ENCODE measurements around the gene PDE3A.

The PDE3A gene

DNA sequence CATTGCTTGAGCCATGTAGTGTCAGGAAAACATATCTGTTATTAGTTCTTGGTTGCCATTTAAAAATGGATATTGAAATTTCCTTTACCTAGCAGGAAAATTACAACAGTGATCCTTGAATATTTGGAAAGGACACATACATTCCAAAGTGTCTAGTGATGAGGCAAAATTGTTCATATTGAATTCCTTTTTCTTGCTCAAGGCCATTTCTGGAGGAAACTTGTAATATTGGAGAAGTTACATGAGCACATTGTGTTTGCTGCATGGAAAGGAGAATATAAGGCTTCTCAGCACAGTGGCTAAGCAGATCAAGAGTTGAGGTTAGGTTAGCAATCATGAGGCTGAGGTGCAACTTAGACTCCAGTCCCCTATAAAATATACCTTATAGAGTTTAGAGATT is 121.9 kb downstream of the PDE3A start:
- in situ Hi-C loops (cut with MboI; ENCODE audit: low sequenced_read_pairs), result no loop called here

DNA sequence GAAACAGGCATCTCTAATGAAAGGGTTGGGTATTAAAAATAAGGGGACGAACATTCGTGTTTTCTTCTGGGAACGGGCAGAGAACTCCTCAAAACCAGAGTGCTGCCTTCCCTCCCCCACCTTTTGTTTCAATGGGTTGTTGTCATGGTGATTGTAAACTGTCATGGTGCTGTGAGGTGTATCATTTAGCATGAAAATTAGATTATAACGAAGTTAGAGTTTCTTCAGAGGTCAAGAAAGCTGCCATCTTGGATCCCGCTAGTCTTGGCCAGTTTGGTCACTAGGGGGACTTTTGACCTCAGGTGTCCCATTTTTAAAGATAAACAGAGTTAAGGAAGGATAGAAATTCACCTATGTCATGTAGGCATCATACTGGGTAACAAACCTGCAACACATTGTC is 123.0 kb downstream of the PDE3A start:
- in situ Hi-C loops (cut with MboI; ENCODE audit: low sequenced_read_pairs), result no loop called here

DNA sequence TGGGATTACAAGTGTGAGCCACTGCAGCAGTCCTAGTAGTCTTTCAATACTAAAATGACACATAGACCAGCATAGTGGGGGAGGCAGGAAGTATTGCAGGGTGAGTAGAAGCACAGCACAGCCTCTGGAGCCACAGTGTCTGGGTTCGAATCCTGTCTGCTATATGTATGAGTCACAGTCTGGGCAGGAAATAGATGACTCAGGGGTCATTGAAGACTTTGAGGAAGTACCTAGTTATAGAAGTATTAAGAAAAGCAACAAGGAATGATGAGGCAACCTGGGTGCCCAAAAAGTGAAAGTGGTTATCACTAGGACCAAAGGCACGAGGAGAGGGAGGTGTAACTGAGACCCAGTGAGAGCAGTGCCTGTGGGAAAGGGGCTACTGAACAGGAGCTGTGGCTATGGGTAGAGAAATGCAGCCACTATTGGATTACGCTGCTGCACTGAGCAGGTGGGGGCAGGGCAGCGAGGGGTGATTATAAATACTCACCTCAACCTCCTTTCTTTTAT is 124.0 kb downstream of the PDE3A start:
- in situ Hi-C loops (cut with MboI; ENCODE audit: low sequenced_read_pairs), result no loop called here

DNA sequence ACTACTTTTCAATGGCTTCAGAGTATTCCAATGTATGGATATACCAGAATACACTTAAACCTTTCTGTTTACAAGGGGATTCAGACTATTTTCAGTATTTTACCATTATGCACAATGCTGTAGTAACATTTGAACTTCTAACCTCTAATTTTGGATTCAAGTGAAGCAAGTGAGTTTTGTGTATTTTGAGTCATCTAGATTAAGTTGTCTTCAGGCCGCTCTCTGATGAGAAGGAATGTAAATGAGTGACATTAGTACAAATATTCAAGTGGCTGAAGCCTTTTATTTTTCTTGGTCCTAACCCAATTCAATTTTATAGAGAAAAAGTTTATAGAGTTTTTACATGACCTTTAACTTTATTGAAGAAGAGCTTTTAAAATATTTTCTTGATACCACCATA is 125.6 kb downstream of the PDE3A start:
- in situ Hi-C loops (cut with MboI; ENCODE audit: low sequenced_read_pairs), result no loop called here

DNA sequence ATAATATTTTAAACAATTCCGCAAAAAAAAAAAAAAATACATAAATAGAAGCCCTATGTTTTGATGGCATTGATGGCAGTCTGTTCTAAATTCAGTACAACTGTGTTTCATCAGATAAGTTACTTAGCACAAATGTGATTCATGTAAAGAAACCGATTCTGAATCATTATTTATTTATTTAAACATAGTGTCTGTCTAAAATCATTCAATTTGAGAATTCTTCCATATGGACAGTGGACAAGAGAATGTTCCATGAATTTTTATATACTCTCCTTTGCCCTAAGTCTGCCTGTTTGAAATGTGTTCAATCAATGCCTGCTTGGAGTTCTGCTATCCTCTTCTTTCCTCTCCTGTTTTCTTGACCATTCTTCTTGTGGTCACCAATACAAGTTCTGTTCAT is 126.5 kb downstream of the PDE3A start:
- in situ Hi-C loops (cut with MboI; ENCODE audit: low sequenced_read_pairs), result no loop called here

DNA sequence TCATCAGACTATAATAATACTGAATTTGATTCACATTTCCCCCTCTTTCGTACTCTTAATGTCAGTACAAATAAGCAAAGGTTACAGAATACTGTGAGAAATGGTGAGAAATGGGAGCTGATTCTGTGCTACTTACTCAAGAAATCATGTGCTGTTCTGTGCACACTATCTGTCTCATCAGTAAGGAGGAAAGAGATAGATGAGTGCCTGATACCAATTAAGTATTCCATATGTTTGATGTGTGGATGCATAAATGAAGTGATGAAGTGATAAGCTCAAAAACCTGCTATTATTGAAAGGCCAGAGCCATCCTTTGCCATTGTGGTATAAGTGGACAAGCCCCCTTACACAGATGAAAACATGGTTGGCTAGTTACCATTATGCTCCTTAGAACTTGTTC is 127.7 kb downstream of the PDE3A start:
- in situ Hi-C loops (cut with MboI; ENCODE audit: low sequenced_read_pairs), result no loop called here

DNA sequence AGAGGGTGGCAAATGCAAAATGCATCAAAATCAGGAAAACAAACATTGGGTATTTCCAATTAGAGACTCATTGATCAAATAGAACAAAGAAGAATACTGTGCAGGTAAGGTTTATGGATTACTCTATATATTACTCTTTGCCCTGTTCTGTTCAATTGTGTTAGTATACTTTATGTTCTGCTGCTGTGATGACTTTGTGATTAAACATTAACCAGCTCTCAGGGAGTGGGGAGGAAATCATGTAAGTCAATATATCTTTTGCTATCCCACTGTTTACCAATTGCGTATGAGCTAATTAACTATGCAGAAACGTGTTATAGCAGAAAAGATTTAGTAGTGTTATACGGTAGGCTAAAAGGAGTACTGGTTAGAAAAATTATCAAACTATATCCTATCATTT is 129.4 kb downstream of the PDE3A start:
- in situ Hi-C loops (cut with MboI; ENCODE audit: low sequenced_read_pairs), result no loop called here

DNA sequence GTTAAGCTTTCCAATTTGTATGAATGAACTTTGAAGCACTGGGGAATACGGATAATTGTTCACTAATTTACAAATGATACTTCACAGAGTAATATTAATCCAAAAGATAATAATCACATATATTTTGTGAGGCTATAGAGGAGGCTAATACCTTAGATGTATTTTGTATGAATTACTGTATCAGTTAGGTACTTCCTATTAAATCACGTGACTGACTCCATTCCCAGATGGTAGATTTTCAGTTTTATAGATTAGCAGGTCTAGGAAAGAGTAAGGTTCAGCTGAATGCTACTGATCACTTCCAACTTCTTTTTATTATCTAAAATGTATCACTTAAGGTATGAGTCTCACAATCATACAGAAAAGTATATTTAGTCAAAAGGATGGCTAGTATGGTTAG is 133.6 kb downstream of the PDE3A start:
- in situ Hi-C loops (cut with MboI; ENCODE audit: low sequenced_read_pairs), result no loop called here

DNA sequence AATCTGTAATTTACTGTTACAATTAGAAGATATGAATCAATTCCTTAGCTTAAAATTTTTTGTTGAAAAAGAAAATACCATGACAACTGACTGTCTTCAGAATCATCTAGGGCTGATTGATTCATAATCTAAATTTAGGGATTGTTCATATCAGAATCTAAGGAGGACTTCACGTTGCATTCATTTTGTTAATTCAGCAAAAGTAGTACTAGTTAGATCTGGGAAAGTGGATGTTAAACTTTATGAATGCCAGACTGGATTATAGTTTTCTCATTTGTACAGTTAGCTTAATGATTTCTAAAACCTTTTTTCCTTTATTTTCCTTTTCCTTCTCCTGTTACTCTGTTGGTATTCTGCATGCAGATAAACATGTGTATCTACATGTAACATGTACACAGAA is 135.5 kb downstream of the PDE3A start:
- in situ Hi-C loops (cut with MboI; ENCODE audit: low sequenced_read_pairs), result no loop called here

DNA sequence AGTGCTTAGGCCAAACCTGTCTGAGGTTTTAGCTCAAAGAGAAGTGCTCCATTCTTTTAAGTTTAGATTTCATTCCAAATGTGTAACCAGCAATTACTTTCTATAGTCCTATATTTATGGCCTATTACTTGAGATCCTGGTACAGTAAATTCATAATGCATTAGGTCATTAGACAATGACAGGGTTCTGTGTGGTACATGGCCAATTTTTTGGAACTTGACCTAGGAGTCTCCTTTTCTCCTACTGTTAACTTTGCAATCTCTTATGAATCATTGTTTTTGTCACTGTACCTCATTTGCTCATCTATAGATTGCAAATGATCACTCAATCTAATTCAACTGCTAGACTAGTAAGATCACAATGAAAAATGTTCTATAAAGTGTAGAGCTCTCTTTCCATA is 136.7 kb downstream of the PDE3A start:
- in situ Hi-C loops (cut with MboI; ENCODE audit: low sequenced_read_pairs), result no loop called here

DNA sequence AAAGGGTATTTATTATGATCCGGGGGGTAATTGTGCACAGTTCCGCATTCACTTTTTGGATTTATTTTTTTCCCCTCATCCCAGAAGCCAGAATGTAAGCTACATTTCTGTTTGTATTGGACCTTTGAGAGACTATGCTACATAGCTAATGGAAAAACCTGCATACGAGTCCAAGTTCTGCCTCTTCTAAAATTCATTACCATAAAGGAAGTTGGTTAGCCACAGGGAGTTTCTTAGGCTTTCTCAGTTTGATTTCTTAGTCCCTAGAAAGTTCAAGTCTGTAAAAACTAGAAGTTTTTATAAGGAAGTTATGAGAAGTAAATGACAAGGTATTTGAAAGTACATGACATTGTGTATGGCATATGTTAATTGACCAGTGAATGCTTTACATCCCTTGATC is 138.7 kb downstream of the PDE3A start:
- in situ Hi-C loops (cut with MboI; ENCODE audit: low sequenced_read_pairs), result no loop called here

DNA sequence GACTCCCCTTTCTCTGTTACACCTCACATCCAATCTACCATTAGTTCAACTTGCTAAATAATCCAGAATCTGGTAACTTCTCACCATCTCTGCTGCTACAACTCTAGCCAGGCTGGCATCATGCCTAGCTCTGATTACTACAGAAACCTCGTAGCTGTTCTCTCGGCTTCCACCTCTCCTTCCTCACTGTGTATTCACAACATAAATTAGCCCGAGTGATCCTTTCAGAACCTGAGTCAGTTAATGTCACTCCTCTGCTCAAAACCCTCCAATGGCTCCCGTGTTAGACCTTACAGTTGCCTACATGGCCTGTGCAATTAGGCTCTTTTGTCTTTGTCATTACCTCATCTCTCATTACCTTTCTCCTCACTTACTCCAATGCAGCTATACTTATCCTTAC is 139.4 kb downstream of the PDE3A start:
- in situ Hi-C loops (cut with MboI; ENCODE audit: low sequenced_read_pairs), result no loop called here

DNA sequence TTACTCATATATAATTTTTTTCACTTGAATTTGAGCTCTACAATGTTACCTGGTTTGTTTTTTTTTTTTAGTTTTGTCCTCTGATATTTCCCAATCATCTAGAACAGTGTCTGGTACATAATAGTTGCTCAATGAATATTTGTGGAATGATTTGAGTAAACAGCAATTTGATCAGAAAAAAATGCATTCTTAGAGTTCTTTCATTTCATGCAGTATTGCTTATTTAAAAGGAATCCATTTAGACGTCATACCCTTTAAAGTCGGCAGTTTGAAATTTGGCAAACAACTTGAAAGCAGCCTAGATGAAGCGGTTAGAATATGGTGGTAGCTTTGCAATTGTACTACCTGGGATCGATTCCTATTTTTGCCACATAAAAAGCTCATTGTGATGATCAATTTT is 140.0 kb downstream of the PDE3A start:
- in situ Hi-C loops (cut with MboI; ENCODE audit: low sequenced_read_pairs), result no loop called here

DNA sequence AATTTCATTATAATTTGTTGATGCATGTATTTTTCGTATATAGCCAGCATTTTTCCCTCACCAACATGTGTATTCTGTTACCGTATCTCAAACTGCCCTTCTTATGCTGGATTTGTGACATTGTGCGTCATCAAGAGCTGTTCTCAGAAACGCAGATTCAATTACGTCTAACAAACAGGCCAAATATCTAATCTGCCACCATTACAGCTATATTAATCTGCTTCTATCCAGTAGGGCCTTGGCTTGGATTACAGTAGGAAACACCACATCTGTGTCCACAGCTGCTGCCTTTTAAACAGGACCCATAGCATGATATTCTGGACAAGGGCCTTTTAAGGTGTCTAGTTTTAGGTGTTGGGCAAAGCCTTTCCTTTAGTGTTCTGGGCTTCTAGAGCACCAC is 140.6 kb downstream of the PDE3A start:
- in situ Hi-C loops (cut with MboI; ENCODE audit: low sequenced_read_pairs), result no loop called here

DNA sequence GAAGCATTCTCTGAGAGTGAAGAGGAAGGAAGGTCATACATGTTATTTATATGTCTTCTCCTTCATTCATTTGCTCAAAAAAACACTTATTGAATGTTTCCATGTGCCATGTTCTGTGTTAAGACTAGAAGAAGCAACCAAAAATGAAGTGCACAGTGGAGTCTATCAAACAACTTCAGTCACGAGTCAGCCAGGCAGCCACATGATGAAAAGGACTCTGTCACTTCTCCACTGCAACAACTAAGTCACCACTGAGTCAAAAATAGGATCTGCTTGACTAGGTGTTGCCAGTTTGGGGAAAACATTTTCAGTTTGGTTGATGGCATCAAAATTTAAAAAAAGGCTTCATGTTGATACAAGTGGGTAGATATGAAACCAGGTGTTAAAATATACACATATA is 142.5 kb downstream of the PDE3A start:
- in situ Hi-C loops (cut with MboI; ENCODE audit: low sequenced_read_pairs), result no loop called here

DNA sequence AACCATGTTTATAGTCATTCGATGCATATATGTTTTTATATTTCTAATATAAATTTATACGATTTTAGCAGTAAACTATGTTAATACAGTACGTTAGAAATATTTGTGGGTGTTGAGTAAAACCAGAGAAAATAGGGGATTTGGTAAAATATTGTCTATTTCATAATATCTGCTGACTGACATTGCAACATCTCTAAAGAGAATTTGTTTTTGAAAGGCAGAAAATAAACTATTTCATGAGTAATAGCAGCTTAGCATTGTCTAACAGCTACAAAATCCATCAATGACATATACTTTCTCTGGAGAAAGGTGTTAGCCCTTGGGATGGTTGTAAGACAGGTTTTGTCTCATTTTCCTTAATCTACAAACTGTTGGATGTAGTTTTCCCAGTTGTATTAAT is 144.9 kb downstream of the PDE3A start:
- in situ Hi-C loops (cut with MboI; ENCODE audit: low sequenced_read_pairs), result no loop called here

DNA sequence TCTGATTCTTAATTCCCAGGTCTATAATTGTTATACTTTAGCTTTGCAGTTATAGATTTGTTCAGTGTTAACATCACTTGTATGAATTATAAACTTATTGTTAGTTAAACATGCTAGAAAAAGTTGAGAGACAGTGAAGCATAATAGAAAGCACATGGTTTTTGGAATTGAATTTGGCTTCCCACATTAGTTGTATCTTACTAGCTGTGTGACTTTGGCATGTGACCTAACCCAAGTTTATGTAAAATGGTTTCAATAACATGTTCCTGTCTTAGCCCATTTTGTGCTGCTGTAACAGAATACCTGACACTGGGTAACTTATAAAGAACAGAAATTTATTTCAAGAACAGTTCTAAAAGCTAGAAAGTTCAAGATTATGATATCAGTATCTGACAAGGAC is 146.3 kb downstream of the PDE3A start:
- in situ Hi-C loops (cut with MboI; ENCODE audit: low sequenced_read_pairs), result no loop called here

DNA sequence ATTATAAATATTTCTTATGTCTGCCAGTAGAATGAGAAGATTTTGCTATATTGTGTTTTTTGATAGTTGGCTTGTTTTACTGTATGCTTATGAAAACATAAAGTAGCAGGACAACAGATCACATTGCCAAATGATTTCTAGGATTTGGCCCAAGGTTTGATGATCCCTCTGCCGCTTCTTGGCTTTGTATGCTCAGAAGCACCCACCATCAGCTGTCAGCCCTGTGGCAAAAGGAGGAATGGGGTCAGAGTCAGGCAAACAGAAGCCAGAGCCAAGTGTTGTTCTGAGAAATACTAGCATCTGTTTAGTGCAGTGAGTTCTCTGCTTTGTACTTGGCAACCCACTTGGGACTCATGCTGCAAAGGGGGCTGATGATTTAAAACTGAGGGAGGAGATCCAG is 152.2 kb downstream of the PDE3A start:
- in situ Hi-C loops (cut with MboI; ENCODE audit: low sequenced_read_pairs), result no loop called here

DNA sequence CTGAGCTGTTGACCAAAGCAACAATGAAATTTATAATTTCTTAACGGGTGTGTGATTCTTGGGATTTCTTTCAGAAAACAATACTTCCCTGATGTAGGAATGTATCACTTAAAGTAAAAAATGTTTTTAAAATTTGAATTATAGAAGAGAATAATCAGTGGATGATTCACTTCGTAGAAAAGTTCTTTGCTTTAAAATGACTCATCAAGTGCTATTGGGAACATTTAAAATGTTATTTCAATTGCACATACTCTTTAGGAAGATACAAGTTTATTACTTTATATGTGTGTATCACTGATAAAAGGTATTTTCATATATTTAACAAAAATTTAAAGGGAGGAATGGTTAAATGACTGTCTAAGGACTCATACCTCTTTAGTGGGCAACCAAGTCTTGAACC is 155.3 kb downstream of the PDE3A start:
- in situ Hi-C loops (cut with MboI; ENCODE audit: low sequenced_read_pairs), result no loop called here

DNA sequence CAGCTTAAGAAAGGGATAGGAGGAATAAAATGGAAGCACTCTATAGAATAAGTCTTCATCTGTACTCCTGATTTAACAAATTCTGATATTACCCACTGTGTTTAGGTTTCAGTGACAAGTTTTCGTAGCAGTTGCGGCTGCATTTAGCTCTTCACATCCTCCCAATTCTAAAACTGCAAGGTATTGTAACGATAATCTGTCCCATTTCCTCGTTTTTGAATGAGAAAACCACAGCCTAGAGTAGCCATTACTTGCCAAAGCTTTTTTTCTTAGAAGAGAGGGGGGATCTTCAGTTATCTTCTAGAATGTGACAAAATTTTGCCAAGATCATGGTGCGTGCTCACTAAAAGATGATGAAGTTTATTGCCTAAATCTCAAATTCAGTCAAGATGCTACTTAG is 155.8 kb downstream of the PDE3A start:
- in situ Hi-C loops (cut with MboI; ENCODE audit: low sequenced_read_pairs), result no loop called here

DNA sequence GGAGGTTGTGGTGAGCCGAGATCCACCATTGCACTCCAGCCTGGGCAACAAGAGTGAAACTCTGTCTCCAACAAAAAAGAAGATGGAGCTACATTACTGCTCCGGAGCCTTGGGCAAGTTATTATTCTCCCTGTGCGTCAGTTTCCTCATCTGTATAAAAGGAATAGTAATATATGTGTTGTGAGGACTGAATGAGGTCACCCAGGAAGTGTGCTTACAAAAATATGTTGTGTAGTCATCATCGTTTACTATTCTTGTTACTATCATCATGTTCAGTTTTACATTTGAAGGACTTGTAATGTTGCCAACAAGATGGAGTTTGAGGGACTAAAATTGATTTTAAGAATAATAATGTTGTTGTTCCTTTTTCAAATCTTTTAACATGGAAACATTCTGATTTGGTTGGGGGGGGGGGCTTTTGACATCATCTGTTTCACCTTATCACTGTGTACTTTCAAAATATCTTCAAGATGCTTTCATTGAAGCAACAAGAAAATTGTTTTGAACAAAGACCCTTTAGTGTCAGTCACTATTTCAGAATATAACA is 156.8 kb downstream of the PDE3A start:
- in situ Hi-C loops (cut with MboI; ENCODE audit: low sequenced_read_pairs), result no loop called here

DNA sequence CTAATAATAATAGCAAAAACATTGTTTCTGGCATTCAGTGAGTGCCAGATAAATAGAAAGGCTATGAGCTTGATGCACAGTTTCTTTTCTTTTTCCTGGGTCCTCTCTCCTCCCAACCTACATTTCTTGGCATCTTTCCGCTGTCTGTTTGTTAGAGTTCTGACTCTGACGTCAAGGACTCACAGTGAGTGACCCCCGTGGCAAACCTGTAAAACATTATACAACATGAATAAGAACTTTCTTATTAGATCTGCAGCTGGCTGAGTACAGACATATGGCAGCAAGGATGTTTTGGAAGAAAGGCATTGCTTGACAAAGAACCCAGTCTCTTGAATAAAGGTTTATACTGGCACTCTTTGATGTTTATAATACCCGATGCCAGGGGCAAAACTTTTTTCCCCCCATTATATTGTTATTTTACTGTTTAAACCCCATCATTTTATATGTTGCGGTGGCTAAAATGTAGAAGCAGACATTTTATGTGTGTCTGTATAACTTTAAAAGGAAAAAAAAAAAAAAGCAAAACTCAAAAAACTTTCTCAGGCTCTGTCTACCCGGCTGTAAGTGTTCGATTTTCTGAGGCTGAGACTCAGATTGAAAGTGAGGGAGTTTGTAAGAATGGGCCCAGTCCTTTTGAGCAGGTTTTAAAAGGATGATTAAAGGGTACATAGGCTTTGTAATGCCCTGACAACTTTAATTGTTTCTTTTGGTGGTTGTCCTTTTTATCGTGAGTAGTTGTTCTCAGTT is 159.3 kb downstream of the PDE3A start:
- in situ Hi-C loops (cut with MboI; ENCODE audit: low sequenced_read_pairs), result no loop called here

DNA sequence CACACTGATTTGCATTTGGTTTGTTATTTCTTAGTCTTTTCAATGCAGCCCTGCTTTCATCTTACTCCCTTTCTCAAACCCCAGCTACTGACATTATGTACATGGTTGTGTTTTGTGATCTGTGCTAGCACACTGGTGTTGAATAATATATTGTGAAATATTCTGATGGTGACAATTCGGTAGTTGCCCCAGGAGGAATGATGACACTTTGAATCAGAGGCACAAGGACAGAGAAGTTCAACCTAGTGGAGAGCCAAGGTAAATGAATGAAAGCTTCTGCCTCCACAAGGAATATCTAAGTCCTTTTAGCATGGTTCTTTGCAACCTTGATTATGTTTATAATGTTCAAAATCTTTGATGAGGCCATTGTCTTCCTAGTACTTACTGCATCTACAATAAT is 159.9 kb downstream of the PDE3A start:
- in situ Hi-C loops (cut with MboI; ENCODE audit: low sequenced_read_pairs), result no loop called here

All from HL-60/S4 treated with phorbol 12-myristate 13-acetate at 8.2 ng/mL for 4 days and 3 days (cell line).